Right lobe of liver (tissue), 6 donors: ENCODE results near the gene BEST2. TPM values are rescaled to one million over a fixed set of nuclear protein-coding genes. Genes with fewer than 3 reads are reported as not detected.
A peak's percentile ranks its signal among the peaks of the same experiment; 100 is the strongest.

Experiments
- ATAC-seq, 4 donors: fragments of 200-7000 bp; cut with Tn5 transposase; one replicate each; pipeline ENCODE4 v1.9.1; 2020; ENCODE audit warnings: mild to moderate bottlenecking in 4 of 4, moderate library complexity in 4 of 4
- DNase-seq, 3 donors: peaks; one replicate each; pipeline ENCODE4 v3.0.0-alpha.2; 2020
- H3K27ac ChIP-seq, 3 donors: fragments of 200-600 bp; one replicate each; pipeline ENCODE4 v1.8.0; 2022
- H3K27me3 ChIP-seq, 2 donors: fragments of 200-600 bp; one replicate each; pipeline ENCODE4 v1.8.0; 2022
- H3K36me3 ChIP-seq, 4 donors: fragments of 200-600 bp; sonication (generic) in 1 of 4; one replicate each; pipeline versions ENCODE4 v1.5.1 to v1.8.0; 2017 to 2022; ENCODE audit warnings: control low read depth in 1 of 4
- H3K4me1 ChIP-seq, 4 donors: fragments of 200-600 bp; sonication (generic) in 1 of 4; one replicate each; pipeline versions ENCODE4 v1.5.1 to v1.8.0; 2017 to 2022; ENCODE audit warnings: control low read depth in 1 of 4
- H3K4me3 ChIP-seq, 3 donors: fragments of 200-600 bp; one replicate each; pipeline ENCODE4 v1.8.0; 2022
- H3K9me3 ChIP-seq, 4 donors: fragments of 200-600 bp; sonication (generic) in 1 of 4; one replicate each; pipeline versions ENCODE4 v1.5.1 to v1.8.0; 2017 to 2022; ENCODE audit warnings: control low read depth in 1 of 4
- POLR2A ChIP-seq: fragments of 450-650 bp; IDR thresholded peaks from one replicate; pipeline ENCODE4 v1.6.1; 2017; ENCODE audit warnings: antibody characterized with exemption, mild to moderate bottlenecking
- WGBS: methylation state at CpG from one replicate; pipeline ENCODE4 v1.1.6; 2018; ENCODE audit warnings: low coverage, low lambda C conversion rate; ENCODE audit not compliant: insufficient coverage; ENCODE audit errors: missing lambda C conversion rate; 5-methylcytosine and 5-hydroxymethylcytosine counted together
- intact Hi-C, 2 donors: fragments of 100-400 bp; cut with DNase I; formaldehyde crosslinking; loops; one replicate each; pipeline versions ENCODE4 v1.11.2 to v1.14.1; 2022
- total RNA-seq, 6 experiments: library from RNA; depleted of rRNA in 2 of 6; stranded (reverse); fragments of >200 nt in 2 of 6; fragmentation: NEBNext Ultra II Directional in 3 of 6; extraction: Animal tissue kit (Norgen Biotek cat#: 25700) in 3 of 6; gene quantifications; one replicate each; pipeline versions ENCODE4 v1.1.0 to v1.2.4, GENCODE V29; 2016 to 2023
- TF ChIP-seq, protein P1 (sequence below), 4 donors: fragments of 200-600 bp in 3 of 4; fragments of 450-650 bp in 1 of 4; IDR thresholded peaks; one replicate each; pipeline versions ENCODE4 v1.5.1 to v1.8.0; 2016 to 2022; ENCODE audit warnings: antibody characterized with exemption in 4 of 4, mild to moderate bottlenecking in 2 of 4
- donor health status: DM: no; HTN: yes; CAD: no.
- donor health status: DM: no; HTN: no; CAD: no.
- donor health status: DM: no; HTN: no; CAD: no.
- donor health status: DM: no; HTN: yes; CAD: no.
- donor health status: DM: no; HTN: yes; CAD: no.

BEST2 gene
- total RNA-seq, 6 experiments from 2014 or later = not detected

DNA sequence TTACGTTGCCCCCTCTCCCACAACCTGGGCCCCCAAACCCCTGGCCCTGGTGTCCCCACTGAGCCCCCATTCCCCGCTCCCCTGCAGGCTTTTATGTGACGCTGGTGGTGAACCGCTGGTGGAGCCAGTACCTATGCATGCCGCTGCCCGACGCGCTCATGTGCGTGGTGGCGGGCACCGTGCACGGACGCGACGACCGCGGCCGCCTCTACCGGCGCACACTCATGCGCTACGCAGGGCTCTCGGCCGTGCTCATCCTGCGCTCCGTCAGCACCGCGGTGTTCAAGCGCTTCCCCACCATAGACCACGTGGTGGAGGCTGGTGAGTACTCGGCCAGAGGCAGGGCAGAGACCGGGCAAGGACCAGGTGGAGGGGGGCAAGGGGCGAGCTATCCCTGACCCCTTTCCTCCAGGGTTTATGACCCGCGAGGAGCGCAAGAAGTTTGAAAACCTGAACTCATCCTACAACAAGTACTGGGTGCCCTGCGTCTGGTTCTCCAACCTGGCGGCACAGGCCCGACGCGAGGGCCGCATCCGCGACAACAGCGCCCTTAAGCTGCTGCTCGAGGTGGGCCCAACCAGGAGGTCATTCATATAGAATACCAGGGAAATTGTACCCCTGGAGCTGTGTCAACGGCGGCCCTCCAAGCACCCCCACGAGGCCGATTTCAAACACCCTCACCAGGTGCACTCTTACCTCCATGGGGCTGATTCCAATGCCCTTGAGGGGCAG lies 3.0 kb downstream of the BEST2 start:
- H3K36me3 ChIP-seq = no peaks in the 10 kb centered on the region
- DNase-seq (no peak), ATAC-seq (no peak)
- no peak overlapping the region for H3K4me3 ChIP-seq
- 59% methylated on average over 10 of the region's 50 CpGs for WGBS
- no peaks in the 10 kb centered on the region for H3K9me3 ChIP-seq
- no peak for TF ChIP-seq POLR2A
- TF ChIP-seq, protein P1, sequence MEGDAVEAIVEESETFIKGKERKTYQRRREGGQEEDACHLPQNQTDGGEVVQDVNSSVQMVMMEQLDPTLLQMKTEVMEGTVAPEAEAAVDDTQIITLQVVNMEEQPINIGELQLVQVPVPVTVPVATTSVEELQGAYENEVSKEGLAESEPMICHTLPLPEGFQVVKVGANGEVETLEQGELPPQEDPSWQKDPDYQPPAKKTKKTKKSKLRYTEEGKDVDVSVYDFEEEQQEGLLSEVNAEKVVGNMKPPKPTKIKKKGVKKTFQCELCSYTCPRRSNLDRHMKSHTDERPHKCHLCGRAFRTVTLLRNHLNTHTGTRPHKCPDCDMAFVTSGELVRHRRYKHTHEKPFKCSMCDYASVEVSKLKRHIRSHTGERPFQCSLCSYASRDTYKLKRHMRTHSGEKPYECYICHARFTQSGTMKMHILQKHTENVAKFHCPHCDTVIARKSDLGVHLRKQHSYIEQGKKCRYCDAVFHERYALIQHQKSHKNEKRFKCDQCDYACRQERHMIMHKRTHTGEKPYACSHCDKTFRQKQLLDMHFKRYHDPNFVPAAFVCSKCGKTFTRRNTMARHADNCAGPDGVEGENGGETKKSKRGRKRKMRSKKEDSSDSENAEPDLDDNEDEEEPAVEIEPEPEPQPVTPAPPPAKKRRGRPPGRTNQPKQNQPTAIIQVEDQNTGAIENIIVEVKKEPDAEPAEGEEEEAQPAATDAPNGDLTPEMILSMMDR (IDR thresholded peaks at IDR 0.05) = no peak
- no peaks in the 10 kb centered on the region for H3K27me3 ChIP-seq
- intact Hi-C loops = loop anchor here in 1 of 2 donors (10.0 kb wide), 1 partner anchor 50 kb away; no protein-coding TSS in a partner anchor
- H3K27ac ChIP-seq = no peak overlapping the region
- H3K4me1 ChIP-seq = peaks cover 0 to 11% (median 3%) of the 10 kb centered on the region in 4 donors

DNA sequence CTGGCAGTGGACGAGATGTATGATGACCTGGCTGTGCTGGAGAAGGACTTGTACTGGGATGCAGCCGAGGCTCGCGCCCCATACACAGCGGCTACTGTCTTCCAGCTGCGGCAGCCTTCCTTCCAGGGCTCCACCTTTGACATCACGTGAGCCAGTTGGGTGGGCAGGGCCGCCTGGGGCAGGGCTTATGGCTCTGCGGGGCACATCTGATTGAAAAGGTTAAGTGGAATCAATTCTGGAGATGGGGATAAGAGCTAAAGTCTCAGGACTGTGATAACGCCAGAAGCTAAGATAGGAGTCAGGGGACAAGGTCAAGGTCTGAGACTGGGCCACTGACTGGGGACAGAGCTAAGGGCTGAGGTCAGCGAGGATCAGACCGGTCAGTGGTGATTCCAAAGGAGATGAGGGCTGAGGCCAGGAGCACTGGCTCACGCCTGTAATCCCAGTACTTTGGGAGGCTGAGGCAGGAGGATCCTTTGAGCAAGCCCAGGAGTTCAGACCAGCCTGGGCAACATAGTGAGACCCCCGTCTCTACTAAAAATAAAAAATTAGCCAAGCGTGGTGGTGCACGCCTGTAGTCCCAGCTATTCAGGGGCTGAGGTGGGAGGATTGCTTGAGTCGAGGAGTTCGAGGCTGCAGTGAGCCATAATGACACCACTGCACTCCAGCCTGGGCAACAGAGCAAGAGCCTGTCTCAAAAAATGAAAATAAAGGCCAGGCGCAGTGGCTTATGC lies 4.7 kb downstream of the BEST2 start:
- Histone ChIP-seq H3K4me1 (peaks cover 0 to 11% (median 3%) of the 10 kb centered on the region in 4 donors), H3K27ac (no peak overlapping the region), H3K9me3 (no peaks in the 10 kb centered on the region), H3K4me3 (no peak overlapping the region), H3K36me3 (no peaks in the 10 kb centered on the region), H3K27me3 (no peaks in the 10 kb centered on the region)
- no peak for TF ChIP-seq POLR2A
- TF ChIP-seq, protein P1 (IDR thresholded peaks at IDR 0.05) = no peak
- ATAC-seq (no peak), DNase-seq (no peak)
- intact Hi-C loops = loop anchor here in 1 of 2 donors (10.0 kb wide), 1 partner anchor 52 kb away; no protein-coding TSS in a partner anchor
- WGBS = 71% methylated on average over 11 of the region's 19 CpGs

DNA sequence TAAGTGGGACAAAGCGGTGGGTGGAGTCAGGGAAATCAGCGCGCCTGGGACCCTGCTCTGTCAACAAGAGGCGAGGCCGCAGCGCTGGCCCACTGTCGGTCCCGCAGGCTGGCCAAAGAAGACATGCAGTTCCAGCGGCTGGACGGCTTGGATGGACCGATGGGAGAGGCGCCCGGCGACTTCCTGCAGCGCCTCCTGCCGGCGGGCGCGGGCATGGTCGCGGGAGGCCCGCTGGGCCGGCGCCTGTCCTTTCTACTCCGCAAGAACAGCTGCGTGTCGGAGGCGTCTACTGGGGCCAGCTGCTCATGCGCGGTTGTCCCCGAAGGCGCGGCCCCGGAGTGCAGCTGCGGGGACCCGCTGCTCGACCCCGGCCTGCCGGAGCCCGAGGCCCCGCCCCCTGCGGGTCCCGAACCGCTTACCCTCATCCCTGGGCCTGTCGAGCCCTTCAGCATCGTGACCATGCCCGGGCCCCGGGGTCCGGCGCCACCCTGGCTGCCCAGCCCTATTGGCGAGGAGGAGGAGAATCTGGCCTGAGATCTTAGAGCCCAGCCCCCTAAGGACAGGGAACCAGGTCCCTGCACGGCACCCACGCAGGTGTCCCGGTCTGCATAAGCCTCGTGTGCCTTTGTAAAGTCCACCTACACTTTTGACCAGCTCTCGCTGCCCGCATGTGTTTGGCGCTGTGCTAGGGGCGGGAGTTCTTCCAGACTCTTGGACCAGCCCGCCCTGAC lies 6.1 kb downstream of the BEST2 start:
- H3K4me3 ChIP-seq = peak overlapping the region; percentile 32 to 50 (median 36)
- TF ChIP-seq, protein P1 (IDR thresholded peaks at IDR 0.05) = peak; percentile 95 to 98 (median 97)
- TF ChIP-seq POLR2A = no peak
- intact Hi-C loops = loop anchor here in 1 of 2 donors (10.0 kb wide), 1 partner anchor 53 kb away; no protein-coding TSS in a partner anchor

DNA sequence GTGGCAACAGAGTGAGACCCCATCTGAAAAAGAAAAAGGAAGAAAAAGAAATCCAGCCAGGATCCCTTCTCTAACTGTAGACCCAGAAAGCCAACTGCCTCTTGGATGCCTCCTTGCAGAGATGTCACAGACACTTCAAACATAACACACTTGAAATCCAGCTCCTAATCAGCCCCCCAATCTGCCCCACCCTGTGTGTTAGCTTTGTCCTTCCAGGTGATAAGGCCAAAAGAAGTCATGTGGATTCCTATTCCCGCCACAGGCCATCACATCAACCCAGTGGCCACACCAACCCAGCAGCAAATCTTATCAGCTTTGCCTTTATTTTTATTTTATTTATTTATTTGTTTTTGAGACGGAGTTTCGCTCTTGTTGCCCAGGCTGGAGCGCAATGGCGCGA lies 8.1 kb downstream of the BEST2 start:
- TF ChIP-seq, protein P1 (IDR thresholded peaks at IDR 0.05) = no peak
- TF ChIP-seq POLR2A = no peak
- H3K27ac ChIP-seq = no peak overlapping the region
- intact Hi-C loops = loop anchor here in 1 of 2 donors (10.0 kb wide), 2 partner anchors 55 to 85 kb away; no protein-coding TSS in a partner anchor
- no peaks in the 10 kb centered on the region for H3K9me3 ChIP-seq
- no peaks in the 10 kb centered on the region for H3K27me3 ChIP-seq
- no peaks in the 10 kb centered on the region for H3K36me3 ChIP-seq
- H3K4me3 ChIP-seq = no peak overlapping the region
- no peak for DNase-seq
- no peak for ATAC-seq
- WGBS = 91% methylated on average over 6 of the region's 6 CpGs
- H3K4me1 ChIP-seq = peaks cover 0 to 11% (median 3%) of the 10 kb centered on the region in 4 donors

More for the DNA sequence above, 6.1 kb downstream of the BEST2 start:
- no peak overlapping the region for H3K27ac ChIP-seq
- 26% methylated on average over 6 of the region's 60 CpGs for WGBS
- peaks cover 0 to 11% (median 3%) of the 10 kb centered on the region in 4 donors for H3K4me1 ChIP-seq
- H3K9me3 ChIP-seq = no peaks in the 10 kb centered on the region
- no peaks in the 10 kb centered on the region for H3K36me3 ChIP-seq
- H3K27me3 ChIP-seq = no peaks in the 10 kb centered on the region
- DNase-seq (peak; percentile 76 to 82 (median 78)), ATAC-seq (peak; percentile 90 to 96 (median 93))
